Stimulated activated CD8-positive, alpha-beta memory T cell treated with anti-CD3 and anti-CD28 coated beads, Interleukin-7, amount 100 ng/mL, for 1 hour (primary cell): ENCODE measurements around the gene ZBTB12.

Experiments
- DNase-seq, 2 donors: peaks; one replicate each; pipeline ENCODE4 v3.0.0-alpha.2; 2020; ENCODE audit warnings: low read depth in 2 of 2

ZBTB12 gene

GRCh38 chr6:31896856-31897611 lies 4.9 kb downstream of the ZBTB12 start:
- no peak for DNase-seq

- no peak for DNase-seq
Measured at GRCh38 chr6:31896493-31896855, 5.4 kb downstream of the ZBTB12 start.

GRCh38 chr6:31892821-31893220 lies 9.1 kb downstream of the ZBTB12 start:
- no peak for DNase-seq

GRCh38 chr6:31889331-31889972 lies 12.4 kb downstream of the ZBTB12 start:
- DNase-seq = no peak

GRCh38 chr6:31888276-31889258 lies 13.3 kb downstream of the ZBTB12 start:
- DNase-seq = peak in 1 of 2 donors; percentile 38

- DNase-seq = no peak
Measured at GRCh38 chr6:31887173-31888007, 14.5 kb downstream of the ZBTB12 start.

- no peak for DNase-seq
Measured at GRCh38 chr6:31886541-31886991, 15.3 kb downstream of the ZBTB12 start.

GRCh38 chr6:31884528-31885035 lies 17.3 kb downstream of the ZBTB12 start:
- no peak for DNase-seq

- DNase-seq = no peak
Measured at GRCh38 chr6:31883676-31884075, 18.2 kb downstream of the ZBTB12 start.

- DNase-seq = no peak
Measured at GRCh38 chr6:31882344-31882743, 19.5 kb downstream of the ZBTB12 start.

- no peak for DNase-seq
Measured at GRCh38 chr6:31881136-31881859, 20.6 kb downstream of the ZBTB12 start.

GRCh38 chr6:31880616-31881015 lies 21.3 kb downstream of the ZBTB12 start:
- no peak for DNase-seq

GRCh38 chr6:31879901-31880300 lies 22.0 kb downstream of the ZBTB12 start:
- no peak for DNase-seq

GRCh38 chr6:31879143-31879542 lies 22.7 kb downstream of the ZBTB12 start:
- no peak for DNase-seq

- DNase-seq = no peak
Measured at GRCh38 chr6:31878726-31879125, 23.2 kb downstream of the ZBTB12 start, which contains the start of gene SLC44A4. Gene SLC44A4 (minus strand): TSS chr6:31878997. CDS start chr6:31878980, 17 bp downstream.

- DNase-seq = no peak
Measured at GRCh38 chr6:31878222-31878621, 23.7 kb downstream of the ZBTB12 start.

GRCh38 chr6:31877651-31878161 lies 24.2 kb downstream of the ZBTB12 start:
- no peak for DNase-seq

GRCh38 chr6:31877125-31877650 lies 24.7 kb downstream of the ZBTB12 start:
- DNase-seq = no peak

- no peak for DNase-seq
Measured at GRCh38 chr6:31876357-31876756, 25.5 kb downstream of the ZBTB12 start.

- DNase-seq = no peak
Measured at GRCh38 chr6:31875877-31876276, 26.0 kb downstream of the ZBTB12 start.
